ENCODE data around the gene SURF1.
"Not testable (repeated sequence)": the region's sequence is repeated elsewhere in the genome, so short reads cannot be mapped to it uniquely, and the experiment has no call there.

The SURF1 gene

GRCh38 chr9:133342570-133342969 lies 13.7 kb downstream of the SURF1 start:
- no peak for FAIRE-seq

GRCh38 chr9:133342069-133342406 lies 14.2 kb downstream of the SURF1 start:
- FAIRE-seq = no peak

- no peak for FAIRE-seq
Observed at GRCh38 chr9:133341369-133342068, 14.8 kb downstream of the SURF1 start.

GRCh38 chr9:133340916-133341315 lies 15.4 kb downstream of the SURF1 start:
- FAIRE-seq = no peak

GRCh38 chr9:133340256-133340655 lies 16.0 kb downstream of the SURF1 start:
- FAIRE-seq = no peak

GRCh38 chr9:133339641-133340040 lies 16.6 kb downstream of the SURF1 start:
- FAIRE-seq = no peak

- no peak for FAIRE-seq
Observed at GRCh38 chr9:133335924-133336811, 20.1 kb downstream of the SURF1 start, which contains the start of gene SURF6. Gene SURF6, minus strand, starts transcription at chr9:133336188. Its CDS starts 56 bp downstream, at chr9:133336132.

- not testable (repeated sequence) for FAIRE-seq
Observed at GRCh38 chr9:133334888-133335287, 21.4 kb downstream of the SURF1 start.

GRCh38 chr9:133334161-133334560 lies 22.1 kb downstream of the SURF1 start:
- FAIRE-seq = no peak

- no peak for FAIRE-seq
Observed at GRCh38 chr9:133333566-133333965, 22.7 kb downstream of the SURF1 start.

- no peak for FAIRE-seq
Observed at GRCh38 chr9:133333011-133333410, 23.3 kb downstream of the SURF1 start.

- FAIRE-seq = no peak
Observed at GRCh38 chr9:133332381-133332730, 23.9 kb downstream of the SURF1 start.

- no peak for FAIRE-seq
Observed at GRCh38 chr9:133331641-133332380, 24.5 kb downstream of the SURF1 start.

GRCh38 chr9:133331221-133331620 lies 25.1 kb downstream of the SURF1 start:
- no peak for FAIRE-seq

GRCh38 chr9:133329306-133330156 lies 26.8 kb downstream of the SURF1 start:
- not testable (repeated sequence) for FAIRE-seq

- FAIRE-seq = no peak
Observed at GRCh38 chr9:133327834-133328484, 28.3 kb downstream of the SURF1 start.

GRCh38 chr9:133327021-133327420 lies 29.3 kb downstream of the SURF1 start:
- FAIRE-seq = not testable (repeated sequence)

- FAIRE-seq = no peak
Observed at GRCh38 chr9:133323991-133324703, 32.1 kb downstream of the SURF1 start.

- no peak for FAIRE-seq
Observed at GRCh38 chr9:133323211-133323610, 33.1 kb downstream of the SURF1 start.

- no peak for FAIRE-seq
Observed at GRCh38 chr9:133322701-133323100, 33.6 kb downstream of the SURF1 start.

- no peak for FAIRE-seq
Observed at GRCh38 chr9:133321411-133321935, 34.8 kb downstream of the SURF1 start.

Data from colon (tissue), 2 donors.